GM23248 (cell line): ENCODE data around the gene DHRS7B.

Source experiments
- EZH2 ChIP-seq: fragments of 200-600 bp; sonication (generic); IDR thresholded peaks from 2 replicates; pipeline ENCODE4 v1.6.1; 2018; ENCODE audit warnings: antibody characterized with exemption, mild to moderate bottlenecking; ENCODE audit not compliant: insufficient read depth, poor library complexity, severe bottlenecking
- EZH2phosphoT487 ChIP-seq: fragments of 200-600 bp; sonication (generic); IDR thresholded peaks from 2 replicates; pipeline ENCODE4 v1.6.1; 2018; ENCODE audit warnings: antibody characterized with exemption, moderate library complexity, mild to moderate bottlenecking, low read depth; ENCODE audit not compliant: insufficient read depth

GRCh38 chr17:21240369-21241055 lies 113.7 kb downstream of the DHRS7B start:
- TF ChIP-seq EZH2 (no peak), EZH2phosphoT487 (no peak)
